Transverse colon (tissue), 4 donors: ENCODE measurements around the gene CREB5. TPM values are rescaled to one million over a fixed set of nuclear protein-coding genes. Genes with fewer than 3 reads are reported as not detected.

ENCODE experiments used
- DNase-seq: peaks from one replicate; pipeline ENCODE4 v3.0.0-alpha.2; 2019
- H3K27ac ChIP-seq, 4 donors: fragments of 200-600 bp; sonication (generic); 2 replicates each; pipeline ENCODE4 v1.5.1; 2016 to 2018; ENCODE audit warnings: inconsistent platforms in 4 of 4
- H3K27me3 ChIP-seq: fragments of 200-600 bp; sonication (generic); 2 replicates; pipeline ENCODE4 v1.5.1; 2017; ENCODE audit warnings: inconsistent platforms
- H3K36me3 ChIP-seq, 4 donors: fragments of 200-600 bp; sonication (generic); 2 replicates each; pipeline ENCODE4 v1.5.1; 2017 to 2019; ENCODE audit warnings: inconsistent platforms in 4 of 4
- H3K4me1 ChIP-seq, 4 donors: fragments of 200-600 bp; sonication (generic); 2 replicates each; pipeline ENCODE4 v1.5.1; 2017 to 2020; ENCODE audit warnings: inconsistent platforms in 4 of 4
- H3K4me3 ChIP-seq, 4 donors: fragments of 200-600 bp; sonication (generic); 1 replicate in 1 of 4; 2 replicates in 3 of 4; pipeline versions ENCODE4 v1.5.1 to v1.6.1; 2017 to 2019; ENCODE audit warnings: inconsistent platforms in 4 of 4
- H3K9me3 ChIP-seq, 2 donors: fragments of 200-600 bp; sonication (generic); 2 replicates each; pipeline ENCODE4 v1.5.1; 2017 to 2019; ENCODE audit warnings: inconsistent platforms in 2 of 2
- EP300 ChIP-seq: sonication (generic); formaldehyde crosslinking; IDR thresholded peaks from one replicate; pipeline ENCODE4 v1.6.1; 2017; ENCODE audit warnings: antibody characterized with exemption, low read depth
- POLR2A ChIP-seq: fragments of 450-650 bp; IDR thresholded peaks from one replicate; pipeline ENCODE4 v1.6.1; 2016; ENCODE audit warnings: antibody characterized with exemption, mild to moderate bottlenecking, moderate library complexity
- POLR2AphosphoS5 ChIP-seq, 3 donors: sonication (generic); formaldehyde crosslinking; IDR thresholded peaks; one replicate each; pipeline ENCODE4 v1.6.1; 2016; ENCODE audit warnings: antibody characterized with exemption in 3 of 3
- WGBS, 2 donors: methylation state at CpG; one replicate each; pipeline ENCODE4 v1.1.5; 2018; ENCODE audit warnings: low coverage in 1 of 2; 5-methylcytosine and 5-hydroxymethylcytosine counted together
- in situ Hi-C, 4 donors: fragments of 200-750 bp; cut with MboI; loops; one replicate each; pipeline versions ENCODE4 v1.15.0 to v1.15.1; 2017; ENCODE audit warnings: low sequenced_read_pairs in 3 of 4, low pct_ligation_motif_present in 1 of 4, low pct_unique_long_range_greater_than_20kb in 1 of 4
- intact Hi-C: fragments of 100-400 bp; cut with DNase I; formaldehyde crosslinking; loops from one replicate; pipeline ENCODE4 v1.15.1; 2023; ENCODE audit warnings: low total_unique reads
- total RNA-seq, 4 donors: library from RNA; depleted of rRNA; stranded (reverse); fragments of >200 nt; gene quantifications; one replicate each; pipeline ENCODE4 v1.1.0, GENCODE V29; 2016
- TF ChIP-seq, protein P1 (sequence below), 5 experiments: fragments of 200-600 bp in 3 of 5; fragments of 450-650 bp in 2 of 5; sonication (generic) in 3 of 5; IDR thresholded peaks; 1 replicate in 2 of 5; 2 replicates in 3 of 5; pipeline ENCODE4 v1.5.1; 2016 to 2017; ENCODE audit warnings: antibody characterized with exemption in 5 of 5, inconsistent platforms in 3 of 5, mild to moderate bottlenecking in 2 of 5, moderate library complexity in 1 of 5

Gene CREB5
- total RNA-seq, 4 donors from 2014 or later, result 3.0 to 12.2 (median 7.0) TPM

DNA sequence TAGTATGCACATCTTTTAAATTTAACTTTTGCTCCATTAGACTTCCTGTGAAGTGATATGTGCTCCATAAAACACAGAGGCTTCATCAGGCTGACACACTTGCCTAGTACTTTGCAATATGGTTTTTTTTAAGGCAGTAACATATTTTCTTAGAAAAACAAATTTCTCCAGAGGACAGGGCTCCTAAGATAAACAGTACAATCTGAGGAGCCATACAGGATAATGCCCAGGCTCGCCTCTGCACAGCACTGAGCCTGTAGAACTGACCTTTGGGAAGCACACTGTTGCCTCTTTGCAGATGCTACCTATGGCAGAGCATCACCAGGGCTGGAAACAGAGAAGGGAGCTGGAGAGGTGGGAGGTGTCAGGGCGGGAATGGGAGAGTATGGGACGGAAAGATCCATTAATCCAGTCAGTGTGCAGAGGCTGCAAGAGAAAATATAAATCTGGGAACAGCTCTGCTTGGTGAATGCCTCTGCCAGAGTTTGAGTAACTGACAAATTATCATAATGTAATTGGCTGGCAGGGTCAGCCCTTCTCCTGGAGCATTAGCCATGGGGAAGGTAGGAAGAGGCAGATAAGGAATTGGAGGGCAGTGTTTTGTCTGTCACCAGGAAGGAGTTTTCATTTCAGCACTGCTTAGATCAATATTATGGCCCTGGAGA lies 132.3 kb downstream of the CREB5 start:
- no peak for DNase-seq
- H3K9me3 ChIP-seq, result no peaks in the 10 kb centered on the region
- H3K27ac ChIP-seq, result no peak overlapping the region
- intact Hi-C loops (no loop called here), in situ Hi-C loops (no loop called here)
- H3K4me1 ChIP-seq, result no peaks in the 10 kb centered on the region
- TF ChIP-seq POLR2A (no peak), POLR2AphosphoS5 (IDR thresholded peaks at IDR 0.05) (no peak), EP300 (no peak)
- TF ChIP-seq, protein P1, sequence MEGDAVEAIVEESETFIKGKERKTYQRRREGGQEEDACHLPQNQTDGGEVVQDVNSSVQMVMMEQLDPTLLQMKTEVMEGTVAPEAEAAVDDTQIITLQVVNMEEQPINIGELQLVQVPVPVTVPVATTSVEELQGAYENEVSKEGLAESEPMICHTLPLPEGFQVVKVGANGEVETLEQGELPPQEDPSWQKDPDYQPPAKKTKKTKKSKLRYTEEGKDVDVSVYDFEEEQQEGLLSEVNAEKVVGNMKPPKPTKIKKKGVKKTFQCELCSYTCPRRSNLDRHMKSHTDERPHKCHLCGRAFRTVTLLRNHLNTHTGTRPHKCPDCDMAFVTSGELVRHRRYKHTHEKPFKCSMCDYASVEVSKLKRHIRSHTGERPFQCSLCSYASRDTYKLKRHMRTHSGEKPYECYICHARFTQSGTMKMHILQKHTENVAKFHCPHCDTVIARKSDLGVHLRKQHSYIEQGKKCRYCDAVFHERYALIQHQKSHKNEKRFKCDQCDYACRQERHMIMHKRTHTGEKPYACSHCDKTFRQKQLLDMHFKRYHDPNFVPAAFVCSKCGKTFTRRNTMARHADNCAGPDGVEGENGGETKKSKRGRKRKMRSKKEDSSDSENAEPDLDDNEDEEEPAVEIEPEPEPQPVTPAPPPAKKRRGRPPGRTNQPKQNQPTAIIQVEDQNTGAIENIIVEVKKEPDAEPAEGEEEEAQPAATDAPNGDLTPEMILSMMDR (IDR thresholded peaks at IDR 0.05), result no peak
- H3K27me3 ChIP-seq, result peaks cover 17% of the 10 kb centered on the region
- WGBS, 2 donors, result 11 to 43% methylated on average over 1 to 3 of the region's 3 CpGs
- H3K4me3 ChIP-seq, result no peak overlapping the region
- H3K36me3 ChIP-seq, result no peaks in the 10 kb centered on the region

DNA sequence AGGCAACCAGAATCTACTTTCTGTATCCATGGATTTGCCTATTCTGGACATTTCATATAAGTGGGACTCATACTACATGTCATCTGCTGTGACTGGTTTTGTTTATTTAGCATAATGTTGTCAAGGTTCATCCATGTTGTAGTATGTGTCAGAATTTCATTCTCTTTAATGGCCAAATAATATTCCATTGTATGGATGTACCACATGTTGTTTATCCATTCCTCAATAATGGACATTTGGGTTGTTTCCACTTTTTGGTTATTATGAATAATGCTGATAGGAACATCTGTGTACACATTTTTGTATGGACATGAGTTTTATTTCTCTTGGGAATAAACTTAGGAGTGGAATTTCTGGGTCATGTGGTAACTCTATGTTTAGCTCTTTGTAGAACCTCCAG lies 133.7 kb downstream of the CREB5 start:
- peaks cover 12% of the 10 kb centered on the region for H3K27me3 ChIP-seq
- in situ Hi-C loops, result no loop called here
- TF ChIP-seq, protein P1 (IDR thresholded peaks at IDR 0.05), result no peak
- TF ChIP-seq POLR2A (no peak), POLR2AphosphoS5 (IDR thresholded peaks at IDR 0.05) (no peak), EP300 (no peak)
- no peaks in the 10 kb centered on the region for H3K4me1 ChIP-seq
- DNase-seq, result no peak
- no peaks in the 10 kb centered on the region for H3K36me3 ChIP-seq
- intact Hi-C loops, result no loop called here
- no peak overlapping the region for H3K4me3 ChIP-seq
- no peaks in the 10 kb centered on the region for H3K9me3 ChIP-seq
- H3K27ac ChIP-seq, result no peak overlapping the region

DNA sequence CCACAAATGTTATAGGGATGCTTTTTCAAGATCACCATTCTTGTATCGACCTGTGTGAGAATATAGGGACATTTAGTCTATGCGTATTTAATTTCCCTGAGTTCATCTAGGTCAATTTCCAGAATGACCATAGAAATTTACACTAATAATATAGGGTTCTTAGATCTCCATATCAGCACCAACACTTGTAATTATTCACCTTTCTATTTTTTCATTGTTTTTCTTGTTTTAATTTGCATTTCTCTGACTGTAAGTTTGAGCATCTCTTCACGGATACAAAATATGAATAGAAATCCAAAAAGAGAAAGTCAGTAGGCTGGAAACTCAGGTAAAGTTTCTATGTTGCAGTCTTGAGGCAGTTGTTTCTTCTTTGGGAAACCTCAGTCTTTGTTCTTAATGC lies 134.8 kb downstream of the CREB5 start:
- Histone ChIP-seq H3K4me3 (no peak overlapping the region), H3K27me3 (peaks cover 12% of the 10 kb centered on the region), H3K9me3 (no peaks in the 10 kb centered on the region), H3K27ac (no peak overlapping the region), H3K36me3 (no peaks in the 10 kb centered on the region), H3K4me1 (no peaks in the 10 kb centered on the region)
- in situ Hi-C loops (no loop called here), intact Hi-C loops (no loop called here)
- TF ChIP-seq, protein P1 (IDR thresholded peaks at IDR 0.05), result no peak
- TF ChIP-seq POLR2A, result no peak
- no peak for TF ChIP-seq POLR2AphosphoS5 (IDR thresholded peaks at IDR 0.05)
- TF ChIP-seq EP300, result no peak
- no peak for DNase-seq
- 93 to 95% methylated on average over 3 of the region's 3 CpGs for WGBS, 2 donors

DNA sequence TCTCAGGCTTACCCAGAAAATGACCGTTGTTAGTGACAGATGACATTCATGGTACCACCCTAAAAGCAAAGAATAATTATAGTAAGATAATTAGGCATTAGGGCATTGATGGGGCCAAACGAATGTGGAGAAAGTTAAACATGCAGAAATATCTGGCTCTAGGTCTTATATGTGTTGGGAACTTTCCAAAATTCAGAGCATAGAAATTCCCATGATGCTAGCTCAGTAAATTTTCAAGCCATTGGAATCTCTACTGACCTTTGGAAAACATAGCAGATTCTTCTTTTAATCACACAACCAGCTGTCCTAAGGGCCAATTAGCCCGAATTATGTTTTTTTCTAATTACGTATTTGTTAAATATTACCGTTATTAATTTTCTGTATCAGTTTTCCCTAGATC lies 136.1 kb downstream of the CREB5 start:
- intact Hi-C loops (no loop called here), in situ Hi-C loops (no loop called here)
- no peaks in the 10 kb centered on the region for H3K36me3 ChIP-seq
- DNase-seq, result no peak
- H3K27ac ChIP-seq, result no peak overlapping the region
- H3K4me1 ChIP-seq, result peaks cover 0 to 3% (median 0%) of the 10 kb centered on the region in 4 donors
- no peak for TF ChIP-seq POLR2A
- no peak for TF ChIP-seq POLR2AphosphoS5 (IDR thresholded peaks at IDR 0.05)
- TF ChIP-seq, protein P1 (IDR thresholded peaks at IDR 0.05), result no peak
- TF ChIP-seq EP300, result no peak
- H3K9me3 ChIP-seq, result no peaks in the 10 kb centered on the region
- H3K27me3 ChIP-seq, result peaks cover 11% of the 10 kb centered on the region
- no peak overlapping the region for H3K4me3 ChIP-seq
- WGBS, 2 donors, result 73 to 76% methylated on average over 5 of the region's 5 CpGs
